Heart right ventricle (tissue), 16 donors: Measurements from ENCODE around the gene UST. TPM values are rescaled to one million over a fixed set of nuclear protein-coding genes. Genes with fewer than 3 reads are reported as not detected.

Source experiments
- ATAC-seq, 8 donors: fragments of 200-7000 bp; cut with Tn5 transposase; one replicate each; pipeline ENCODE4 v1.9.1; 2020; ENCODE audit warnings: mild to moderate bottlenecking in 8 of 8, moderate library complexity in 8 of 8, moderate number of reproducible peaks in 1 of 8
- DNase-seq, 2 donors: peaks; one replicate each; pipeline ENCODE4 v3.0.0-alpha.2; 2020
- H3K27ac ChIP-seq, 10 donors: fragments of 200-600 bp; sonication (generic) in 2 of 10; one replicate each; pipeline versions ENCODE4 v1.5.0 to v1.8.0; 2020 to 2022; ENCODE audit warnings: mild to moderate bottlenecking in 3 of 10
- H3K27me3 ChIP-seq, 7 donors: fragments of 200-600 bp; one replicate each; pipeline ENCODE4 v1.8.0; 2021 to 2022; ENCODE audit warnings: mild to moderate bottlenecking in 2 of 7
- H3K36me3 ChIP-seq, 9 donors: fragments of 200-600 bp; sonication (generic) in 1 of 9; one replicate each; pipeline versions ENCODE4 v1.5.0 to v1.8.0; 2020 to 2022; ENCODE audit warnings: mild to moderate bottlenecking in 2 of 9
- H3K4me1 ChIP-seq, 9 donors: fragments of 200-600 bp; sonication (generic) in 1 of 9; one replicate each; pipeline versions ENCODE4 v1.5.0 to v1.8.0; 2020 to 2022; ENCODE audit warnings: mild to moderate bottlenecking in 4 of 9
- H3K4me3 ChIP-seq, 10 donors: fragments of 200-600 bp; sonication (generic) in 2 of 10; one replicate each; pipeline versions ENCODE4 v1.5.0 to v1.8.0; 2020 to 2022; ENCODE audit warnings: mild to moderate bottlenecking in 7 of 10, moderate library complexity in 2 of 10
- H3K9me3 ChIP-seq, 11 donors: fragments of 200-600 bp in 10 of 11; sonication (generic) in 2 of 11; one replicate each; pipeline versions ENCODE4 v1.5.0 to v1.8.0; 2013 to 2022; ENCODE audit warnings: mild to moderate bottlenecking in 2 of 11, control low read depth in 1 of 11, moderate library complexity in 1 of 11
- WGBS, 2 donors: extraction: QIAGEN DNeasy Blood & Tissue Kit; methylation state at CpG; one replicate each; pipeline ENCODE4 v1.1.7; 2013; ENCODE audit warnings: inconsistent platforms in 1 of 2; 5-methylcytosine and 5-hydroxymethylcytosine counted together
- intact Hi-C, 10 donors: fragments of 100-400 bp; cut with DNase I; formaldehyde crosslinking; loops; one replicate each; pipeline versions ENCODE4 v1.11.1 to v1.14.2; 2022
- polyA plus RNA-seq, 2 donors: library from polyadenylated mRNA; stranded (reverse); fragments of 200-250 nt; gene quantifications; one replicate each; pipeline ENCODE4 v1.2.3, GENCODE V29; 2013
- total RNA-seq, 10 donors: library from RNA; stranded (reverse); fragmentation: NEBNext Ultra II Directional in 3 of 10; extraction: Animal tissue kit (Norgen Biotek cat#: 25700) in 3 of 10; gene quantifications; one replicate each; pipeline versions ENCODE4 v1.2.1 to v1.2.4, GENCODE V29; 2021 to 2023
- TF ChIP-seq, protein P1 (sequence below), 9 donors: fragments of 200-600 bp; sonication (generic) in 2 of 9; IDR thresholded peaks; one replicate each; pipeline versions ENCODE4 v1.5.0 to v1.8.0; 2021 to 2022; ENCODE audit warnings: antibody characterized with exemption in 9 of 9, mild to moderate bottlenecking in 5 of 9, moderate library complexity in 1 of 9
- donor health status: Arrhythmogenic right ventricular cardiomyopathy.
- donor health status: ischemic (EF 13 %, LVEDD 7.1; RV severe dilation, severe dysfunction).
- donor health status: healthy with polysubstance abuse.
- donor health status: DM: no; HTN: yes; CAD: no.
- donor health status: DM: no; HTN: no; CAD: no.
- donor health status: ischemic (EF 25% LVEDD 6.9; RV normal size, moderate dysfunction).
- donor health status: ischemic (EF 25% LVEDD 5.7; RV mildly dilated, moderate dysfunction).
- donor health status: healthy.
- donor health status: DM: yes; HTN: yes; CAD: no.
- donor health status: Ischemic cardiomyopathy.
- donor health status: ischemic (EF 35%, LVEDD 5.7; RV mildly dilated, moderate dysfunction).
- donor health status: nonischemic (EF 11% LVEDD 7.7; RV severe dilation, severe dysfunction).
- donor health status: DM: yes; HTN: yes; CAD: no.
- donor health status: PGD.
- donor health status: ischemic (EF 29% LVEDD 5.4; RV normal size, mild dysfunction).
- donor health status: nonischemic (EF 23%, LVEDD 6.1; RV moderate dilation, normal function).

UST gene
- total and polyA plus RNA-seq, 12 donors, result 1.6 to 4.1 (median 2.3) TPM

DNA sequence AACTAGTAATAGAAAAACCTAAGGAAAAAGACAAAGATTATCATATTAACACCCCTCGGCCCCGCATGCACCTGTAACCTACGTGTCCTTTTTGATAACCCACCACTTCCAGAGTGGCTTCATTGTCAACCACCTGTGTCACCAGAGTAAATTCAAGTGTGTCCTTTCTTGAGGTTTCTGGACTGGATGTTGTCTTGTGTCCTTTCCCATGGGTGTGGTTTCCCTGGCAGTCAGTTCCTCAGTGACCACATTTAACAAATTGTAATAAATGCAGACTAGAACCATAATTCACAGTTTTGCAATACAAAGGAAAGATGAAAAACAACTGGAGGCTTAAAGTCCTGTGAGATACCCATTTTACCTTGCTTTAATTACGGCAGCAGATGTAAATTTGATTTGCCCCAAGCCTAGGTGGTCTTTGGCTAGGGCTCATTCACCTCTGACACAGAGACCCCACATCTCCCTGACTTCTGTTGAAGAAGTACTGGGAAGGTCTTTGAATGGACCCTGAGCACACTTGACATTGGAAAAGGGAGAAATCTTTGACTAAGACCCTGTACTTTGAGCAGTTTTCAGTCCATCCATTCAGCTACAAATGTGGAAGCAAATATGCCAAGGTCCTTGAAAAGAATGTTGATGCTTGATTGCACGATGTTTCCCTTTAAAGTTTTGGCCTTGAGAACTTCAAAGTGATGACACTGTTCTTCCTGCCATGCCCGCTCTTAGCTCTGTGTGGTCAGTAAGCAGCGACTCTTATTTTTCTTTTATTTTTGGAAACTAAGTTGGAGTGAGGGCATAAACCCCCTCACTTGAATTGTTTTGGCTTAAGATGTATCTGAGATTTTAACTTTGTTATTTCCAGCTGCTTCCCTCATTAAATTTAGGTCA lies 232.4 kb downstream of the UST start:
- no peak for DNase-seq
- Histone ChIP-seq H3K4me1 (peaks cover 0 to 4% (median 0%) of the 10 kb centered on the region in 9 donors), H3K27ac (no peak overlapping the region), H3K4me3 (no peak overlapping the region), H3K9me3 (peaks cover 0 to 3% (median 0%) of the 10 kb centered on the region in 11 donors), H3K27me3 (no peaks in the 10 kb centered on the region), H3K36me3 (no peaks in the 10 kb centered on the region)
- no peak for ATAC-seq
- intact Hi-C loops, result no loop called here
- TF ChIP-seq, protein P1, sequence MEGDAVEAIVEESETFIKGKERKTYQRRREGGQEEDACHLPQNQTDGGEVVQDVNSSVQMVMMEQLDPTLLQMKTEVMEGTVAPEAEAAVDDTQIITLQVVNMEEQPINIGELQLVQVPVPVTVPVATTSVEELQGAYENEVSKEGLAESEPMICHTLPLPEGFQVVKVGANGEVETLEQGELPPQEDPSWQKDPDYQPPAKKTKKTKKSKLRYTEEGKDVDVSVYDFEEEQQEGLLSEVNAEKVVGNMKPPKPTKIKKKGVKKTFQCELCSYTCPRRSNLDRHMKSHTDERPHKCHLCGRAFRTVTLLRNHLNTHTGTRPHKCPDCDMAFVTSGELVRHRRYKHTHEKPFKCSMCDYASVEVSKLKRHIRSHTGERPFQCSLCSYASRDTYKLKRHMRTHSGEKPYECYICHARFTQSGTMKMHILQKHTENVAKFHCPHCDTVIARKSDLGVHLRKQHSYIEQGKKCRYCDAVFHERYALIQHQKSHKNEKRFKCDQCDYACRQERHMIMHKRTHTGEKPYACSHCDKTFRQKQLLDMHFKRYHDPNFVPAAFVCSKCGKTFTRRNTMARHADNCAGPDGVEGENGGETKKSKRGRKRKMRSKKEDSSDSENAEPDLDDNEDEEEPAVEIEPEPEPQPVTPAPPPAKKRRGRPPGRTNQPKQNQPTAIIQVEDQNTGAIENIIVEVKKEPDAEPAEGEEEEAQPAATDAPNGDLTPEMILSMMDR (IDR thresholded peaks at IDR 0.05), result no peak
- WGBS, 2 donors, result 64 to 76% methylated on average over 7 of the region's 7 CpGs

DNA sequence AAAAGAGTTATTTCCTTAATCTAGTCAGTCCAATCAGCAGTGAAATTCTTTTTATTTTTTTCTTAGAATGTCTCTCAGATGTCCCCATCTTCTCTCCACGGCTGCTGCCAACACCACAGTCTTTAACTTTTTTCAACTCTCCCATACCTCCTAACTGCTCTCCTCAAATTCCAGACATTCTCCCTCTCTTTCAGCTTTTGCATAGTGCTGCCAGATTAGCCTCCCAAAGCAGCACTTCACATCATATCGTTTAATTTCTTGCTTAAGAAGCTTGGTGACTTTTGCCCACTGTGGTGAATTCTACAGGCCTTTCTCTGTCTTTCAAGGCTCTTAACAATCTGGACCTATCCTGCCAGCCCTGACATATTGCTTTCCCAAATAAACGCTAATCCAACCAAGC lies 233.4 kb downstream of the UST start:
- Histone ChIP-seq H3K27me3 (no peaks in the 10 kb centered on the region), H3K9me3 (peaks cover 0 to 3% (median 0%) of the 10 kb centered on the region in 11 donors), H3K36me3 (no peaks in the 10 kb centered on the region), H3K27ac (no peak overlapping the region), H3K4me1 (peaks cover 0 to 4% (median 0%) of the 10 kb centered on the region in 9 donors), H3K4me3 (no peak overlapping the region)
- no peak for DNase-seq
- intact Hi-C loops, result no loop called here
- TF ChIP-seq, protein P1 (IDR thresholded peaks at IDR 0.05), result no peak
- 57 to 60% methylated on average over 3 of the region's 3 CpGs for WGBS, 2 donors
- ATAC-seq, result no peak

DNA sequence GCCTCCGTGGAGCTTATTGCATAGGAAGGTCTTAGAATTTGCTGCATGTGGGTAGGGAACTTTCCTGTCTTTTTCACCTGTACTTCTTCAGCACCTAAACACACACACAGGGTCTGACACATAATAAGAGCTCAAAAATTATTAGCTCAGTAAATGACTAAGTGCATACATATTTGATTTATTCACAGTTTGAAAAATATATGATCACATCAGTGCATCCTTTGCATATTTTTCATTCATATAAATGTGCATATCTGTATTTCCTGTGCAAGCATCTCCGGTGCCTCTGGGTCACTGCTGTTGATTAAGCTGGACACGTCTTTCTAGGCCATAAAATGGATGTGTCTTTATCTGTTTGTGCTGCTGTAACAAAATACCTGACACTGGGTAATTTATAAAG lies 234.7 kb downstream of the UST start:
- peaks cover 0 to 3% (median 0%) of the 10 kb centered on the region in 11 donors for H3K9me3 ChIP-seq
- no peak overlapping the region for H3K27ac ChIP-seq
- TF ChIP-seq, protein P1 (IDR thresholded peaks at IDR 0.05), result no peak
- H3K27me3 ChIP-seq, result no peaks in the 10 kb centered on the region
- H3K4me3 ChIP-seq, result no peak overlapping the region
- intact Hi-C loops, result no loop called here
- WGBS, 2 donors, result 83 to 84% methylated on average over 3 of the region's 3 CpGs
- ATAC-seq (no peak), DNase-seq (no peak)
- peaks cover 0 to 4% (median 0%) of the 10 kb centered on the region in 9 donors for H3K4me1 ChIP-seq
- H3K36me3 ChIP-seq, result no peaks in the 10 kb centered on the region

DNA sequence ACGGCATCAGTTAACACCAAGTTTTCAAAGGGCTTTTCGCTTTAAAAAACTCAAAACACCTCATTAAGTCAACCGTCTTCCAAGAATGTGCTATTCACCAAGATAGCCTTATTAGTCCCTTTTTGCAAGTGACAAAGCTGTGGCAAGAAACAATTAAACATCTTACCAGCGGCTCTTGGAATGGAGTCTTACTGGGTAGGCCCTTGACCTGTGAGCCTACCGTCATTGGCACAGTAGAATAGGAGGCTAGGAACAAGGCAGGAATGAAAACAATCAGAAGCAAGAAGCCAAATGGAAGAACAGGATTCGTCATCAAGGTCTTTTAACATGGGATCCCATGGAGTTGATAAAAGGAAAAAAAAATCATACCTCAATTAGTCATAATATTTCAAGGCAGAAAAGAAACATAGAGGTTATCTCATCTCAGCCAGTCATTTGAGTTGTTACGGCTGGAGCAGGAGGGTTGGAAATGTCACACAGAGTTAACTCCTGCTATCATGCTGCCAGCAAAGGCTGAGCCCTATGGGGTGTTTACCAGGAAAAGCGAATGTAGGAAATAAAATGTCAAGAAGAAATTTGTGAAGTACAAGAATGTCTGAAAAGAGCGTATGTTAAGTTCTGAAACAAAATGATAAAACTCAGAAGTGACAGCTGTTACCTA lies 236.4 kb downstream of the UST start:
- H3K4me3 ChIP-seq, result no peak overlapping the region
- H3K36me3 ChIP-seq, result no peaks in the 10 kb centered on the region
- H3K9me3 ChIP-seq, result peaks cover 0 to under 1% (median 0%) of the 10 kb centered on the region in 11 donors
- H3K27me3 ChIP-seq, result no peaks in the 10 kb centered on the region
- no peak for ATAC-seq
- DNase-seq, result no peak
- intact Hi-C loops, result no loop called here
- TF ChIP-seq, protein P1 (IDR thresholded peaks at IDR 0.05), result no peak
- WGBS, 2 donors, result 84 to 89% methylated on average over 9 of the region's 9 CpGs
- peaks cover 0 to 4% (median 0%) of the 10 kb centered on the region in 9 donors for H3K4me1 ChIP-seq
- H3K27ac ChIP-seq, result no peak overlapping the region
